ENCODE measurements around the gene CLEC3B.

Gene CLEC3B

GRCh38 chr3:44999782-45000181, 26.3 kb upstream of the CLEC3B start:
- H3K36me3 ChIP-seq (ENCODE audit: control insufficient read depth, low read length): peaks cover 80% of the 10 kb centered on the region
- TF ChIP-seq CTCF (IDR thresholded peaks at IDR 0.05; ENCODE audit: low read depth, low read length, poor library complexity, severe bottlenecking): no peak
- no peak for TF ChIP-seq EZH2phosphoT487 (IDR thresholded peaks at IDR 0.05; ENCODE audit: borderline replicate concordance, low read length)
- H3K27ac ChIP-seq (ENCODE audit: low read depth, low read length): no peak overlapping the region
- H3K79me2 ChIP-seq (ENCODE audit: control insufficient read depth, low read length): no peaks in the 10 kb centered on the region
- H3K4me1 ChIP-seq (ENCODE audit: control insufficient read depth, low read length): no peaks in the 10 kb centered on the region
- H3K4me3 ChIP-seq (ENCODE audit: low read length): no peak overlapping the region
- H3K9me3 ChIP-seq (ENCODE audit: control insufficient read depth, insufficient read depth, low read length): no peaks in the 10 kb centered on the region
- H3K9me2 ChIP-seq (replicated peaks; ENCODE audit: control insufficient read depth, low read length): no peaks in the 10 kb centered on the region
- H3F3A ChIP-seq (ENCODE audit: control insufficient read depth, insufficient read depth): no peaks in the 10 kb centered on the region
- no peaks in the 10 kb centered on the region for H4K20me1 ChIP-seq (ENCODE audit: control insufficient read depth, insufficient read depth, low read depth, low read length)
- no peak overlapping the region for H3K4me2 ChIP-seq (ENCODE audit: low read length)
- no peaks in the 10 kb centered on the region for H3K27me3 ChIP-seq (ENCODE audit: control insufficient read depth, low read length)

- no peak overlapping the region for H3K27ac ChIP-seq (ENCODE audit: low read depth, low read length)
- H3K27me3 ChIP-seq (ENCODE audit: control insufficient read depth, low read length): no peaks in the 10 kb centered on the region
- no peak for TF ChIP-seq EZH2phosphoT487 (IDR thresholded peaks at IDR 0.05; ENCODE audit: borderline replicate concordance, low read length)
- no peak for TF ChIP-seq CTCF (IDR thresholded peaks at IDR 0.05; ENCODE audit: low read depth, low read length, poor library complexity, severe bottlenecking)
- H3K9me3 ChIP-seq (ENCODE audit: control insufficient read depth, insufficient read depth, low read length): no peaks in the 10 kb centered on the region
- no peak overlapping the region for H3K4me3 ChIP-seq (ENCODE audit: low read length)
- peaks cover 82% of the 10 kb centered on the region for H3K36me3 ChIP-seq (ENCODE audit: control insufficient read depth, low read length)
- no peaks in the 10 kb centered on the region for H3K79me2 ChIP-seq (ENCODE audit: control insufficient read depth, low read length)
- H3F3A ChIP-seq (ENCODE audit: control insufficient read depth, insufficient read depth): no peaks in the 10 kb centered on the region
- H3K4me2 ChIP-seq (ENCODE audit: low read length): no peak overlapping the region
- H4K20me1 ChIP-seq (ENCODE audit: control insufficient read depth, insufficient read depth, low read depth, low read length): no peaks in the 10 kb centered on the region
- H3K4me1 ChIP-seq (ENCODE audit: control insufficient read depth, low read length): no peaks in the 10 kb centered on the region
- no peaks in the 10 kb centered on the region for H3K9me2 ChIP-seq (replicated peaks; ENCODE audit: control insufficient read depth, low read length)
These were observed 25.3 kb upstream of the CLEC3B start for GRCh38 chr3:45000823-45001222.

- Histone ChIP-seq H3K79me2 (ENCODE audit: control insufficient read depth, low read length) (no peaks in the 10 kb centered on the region), H3K9me2 (replicated peaks; ENCODE audit: control insufficient read depth, low read length) (no peaks in the 10 kb centered on the region), H4K20me1 (ENCODE audit: control insufficient read depth, insufficient read depth, low read depth, low read length) (no peaks in the 10 kb centered on the region), H3K4me1 (ENCODE audit: control insufficient read depth, low read length) (no peaks in the 10 kb centered on the region), H3K36me3 (ENCODE audit: control insufficient read depth, low read length) (peaks cover 73% of the 10 kb centered on the region), H3K4me2 (ENCODE audit: low read length) (no peak overlapping the region), H3K4me3 (ENCODE audit: low read length) (no peak overlapping the region), H3K9me3 (ENCODE audit: control insufficient read depth, insufficient read depth, low read length) (no peaks in the 10 kb centered on the region), H3K27me3 (ENCODE audit: control insufficient read depth, low read length) (no peaks in the 10 kb centered on the region), H3K27ac (ENCODE audit: low read depth, low read length) (no peak overlapping the region), H3F3A (ENCODE audit: control insufficient read depth, insufficient read depth) (no peaks in the 10 kb centered on the region)
- TF ChIP-seq EZH2phosphoT487 (IDR thresholded peaks at IDR 0.05; ENCODE audit: borderline replicate concordance, low read length) (no peak), CTCF (IDR thresholded peaks at IDR 0.05; ENCODE audit: low read depth, low read length, poor library complexity, severe bottlenecking) (no peak)
These were observed 24.4 kb upstream of the CLEC3B start for GRCh38 chr3:45001738-45002137.
